ENCODE results near the gene PIK3CB.

- TF ChIP-seq, protein P1, sequence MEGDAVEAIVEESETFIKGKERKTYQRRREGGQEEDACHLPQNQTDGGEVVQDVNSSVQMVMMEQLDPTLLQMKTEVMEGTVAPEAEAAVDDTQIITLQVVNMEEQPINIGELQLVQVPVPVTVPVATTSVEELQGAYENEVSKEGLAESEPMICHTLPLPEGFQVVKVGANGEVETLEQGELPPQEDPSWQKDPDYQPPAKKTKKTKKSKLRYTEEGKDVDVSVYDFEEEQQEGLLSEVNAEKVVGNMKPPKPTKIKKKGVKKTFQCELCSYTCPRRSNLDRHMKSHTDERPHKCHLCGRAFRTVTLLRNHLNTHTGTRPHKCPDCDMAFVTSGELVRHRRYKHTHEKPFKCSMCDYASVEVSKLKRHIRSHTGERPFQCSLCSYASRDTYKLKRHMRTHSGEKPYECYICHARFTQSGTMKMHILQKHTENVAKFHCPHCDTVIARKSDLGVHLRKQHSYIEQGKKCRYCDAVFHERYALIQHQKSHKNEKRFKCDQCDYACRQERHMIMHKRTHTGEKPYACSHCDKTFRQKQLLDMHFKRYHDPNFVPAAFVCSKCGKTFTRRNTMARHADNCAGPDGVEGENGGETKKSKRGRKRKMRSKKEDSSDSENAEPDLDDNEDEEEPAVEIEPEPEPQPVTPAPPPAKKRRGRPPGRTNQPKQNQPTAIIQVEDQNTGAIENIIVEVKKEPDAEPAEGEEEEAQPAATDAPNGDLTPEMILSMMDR (IDR thresholded peaks at IDR 0.05), result no peak
- TF ChIP-seq ZFX (IDR thresholded peaks at IDR 0.05; ENCODE audit: borderline replicate concordance), result no peak
These were observed 38.9 kb upstream of the PIK3CB start for GRCh38 chr3:138873471-138874278.

All from 22Rv1 (cell line).